Colonic mucosa (tissue), 4 donors: Measurements from ENCODE around the gene RANGRF. TPM values are rescaled to one million over a fixed set of nuclear protein-coding genes. Genes with fewer than 3 reads are reported as not detected.

Experiments used
- DNase-seq: peaks from one replicate; pipeline ENCODE4 v3.0.0-alpha.2; 2020
- H3K27ac ChIP-seq: fragments of 200-600 bp; one replicate; pipeline ENCODE4 v1.8.0; 2021
- H3K27me3 ChIP-seq: fragments of 200-600 bp; one replicate; pipeline ENCODE4 v1.8.0; 2021
- H3K36me3 ChIP-seq: fragments of 200-600 bp; one replicate; pipeline ENCODE4 v1.8.0; 2021
- H3K4me1 ChIP-seq: fragments of 200-600 bp; one replicate; pipeline ENCODE4 v1.8.0; 2021; ENCODE audit warnings: mild to moderate bottlenecking
- H3K4me3 ChIP-seq: fragments of 200-600 bp; one replicate; pipeline ENCODE4 v1.8.0; 2021
- H3K9ac ChIP-seq, 2 donors: one replicate each; pipeline ENCODE4 v1.7.0; 2013; ENCODE audit warnings: control low read depth in 2 of 2, low read depth in 2 of 2, low read length in 2 of 2
- H3K9me3 ChIP-seq: fragments of 200-600 bp; one replicate; pipeline ENCODE4 v1.8.0; 2021
- intact Hi-C: fragments of 100-400 bp; cut with DNase I; formaldehyde crosslinking; loops from one replicate; pipeline ENCODE4 v1.14.1; 2022
- total RNA-seq, 2 donors: library from RNA; stranded (reverse); fragmentation: NEBNext Ultra II Directional in 1 of 2; extraction: Animal tissue kit (Norgen Biotek cat#: 25700) in 1 of 2; gene quantifications; one replicate each; pipeline ENCODE4 v1.2.1, GENCODE V29; 2021
- TF ChIP-seq, protein P1 (sequence below): fragments of 200-600 bp; IDR thresholded peaks from one replicate; pipeline ENCODE4 v1.8.0; 2022; ENCODE audit warnings: antibody characterized with exemption, mild to moderate bottlenecking
- donor health status: healthy.
- donor health status: DM: no; HTN: no; CAD: no.
- donor health status: DM: no; HTN: no; CAD: no.

RANGRF gene, protein sequence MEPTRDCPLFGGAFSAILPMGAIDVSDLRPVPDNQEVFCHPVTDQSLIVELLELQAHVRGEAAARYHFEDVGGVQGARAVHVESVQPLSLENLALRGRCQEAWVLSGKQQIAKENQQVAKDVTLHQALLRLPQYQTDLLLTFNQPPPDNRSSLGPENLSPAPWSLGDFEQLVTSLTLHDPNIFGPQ
- 10 to 100 TPM; 16.8 to 26.5 TPM for total RNA-seq

DNA sequence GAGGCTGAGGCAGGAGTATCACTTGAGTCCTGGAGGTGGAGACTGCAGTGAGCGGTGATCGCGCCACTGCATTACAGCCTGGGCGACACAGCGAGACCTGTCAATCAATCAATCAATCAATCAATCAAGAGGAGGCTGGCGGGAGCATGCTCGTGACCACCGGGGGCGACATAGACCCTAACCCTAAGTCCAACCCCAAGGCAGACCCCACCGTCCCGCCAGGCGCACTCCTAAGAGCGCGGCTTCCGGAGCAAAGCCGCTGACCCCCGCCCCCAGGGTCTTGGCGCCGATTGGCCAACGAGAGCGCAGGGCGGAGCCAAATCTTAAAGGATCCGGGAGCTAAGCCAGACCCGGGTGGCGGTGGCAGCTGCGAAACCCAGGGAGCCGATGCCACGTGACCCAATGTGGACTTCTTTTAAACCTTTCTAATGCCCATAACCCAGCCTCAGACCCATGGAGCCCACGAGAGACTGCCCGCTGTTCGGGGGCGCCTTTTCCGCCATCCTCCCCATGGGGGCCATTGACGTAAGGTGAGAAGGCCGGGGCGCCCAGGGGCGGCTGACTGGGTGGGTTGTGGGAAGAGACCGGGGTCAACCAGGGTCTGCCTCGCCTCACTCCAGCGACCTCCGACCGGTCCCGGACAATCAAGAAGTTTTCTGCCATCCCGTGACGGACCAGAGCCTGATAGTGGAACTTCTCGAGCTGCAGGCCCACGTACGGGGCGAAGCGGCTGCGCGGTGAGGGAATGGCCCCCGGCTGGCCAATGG is at the start of gene RANGRF:
RANGRF (plus strand) TSS at position 335 of the 767 bp plus-strand sequence; CDS start at position 454, 119 bp downstream.
- TF ChIP-seq, protein P1, sequence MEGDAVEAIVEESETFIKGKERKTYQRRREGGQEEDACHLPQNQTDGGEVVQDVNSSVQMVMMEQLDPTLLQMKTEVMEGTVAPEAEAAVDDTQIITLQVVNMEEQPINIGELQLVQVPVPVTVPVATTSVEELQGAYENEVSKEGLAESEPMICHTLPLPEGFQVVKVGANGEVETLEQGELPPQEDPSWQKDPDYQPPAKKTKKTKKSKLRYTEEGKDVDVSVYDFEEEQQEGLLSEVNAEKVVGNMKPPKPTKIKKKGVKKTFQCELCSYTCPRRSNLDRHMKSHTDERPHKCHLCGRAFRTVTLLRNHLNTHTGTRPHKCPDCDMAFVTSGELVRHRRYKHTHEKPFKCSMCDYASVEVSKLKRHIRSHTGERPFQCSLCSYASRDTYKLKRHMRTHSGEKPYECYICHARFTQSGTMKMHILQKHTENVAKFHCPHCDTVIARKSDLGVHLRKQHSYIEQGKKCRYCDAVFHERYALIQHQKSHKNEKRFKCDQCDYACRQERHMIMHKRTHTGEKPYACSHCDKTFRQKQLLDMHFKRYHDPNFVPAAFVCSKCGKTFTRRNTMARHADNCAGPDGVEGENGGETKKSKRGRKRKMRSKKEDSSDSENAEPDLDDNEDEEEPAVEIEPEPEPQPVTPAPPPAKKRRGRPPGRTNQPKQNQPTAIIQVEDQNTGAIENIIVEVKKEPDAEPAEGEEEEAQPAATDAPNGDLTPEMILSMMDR, result no peak

DNA sequence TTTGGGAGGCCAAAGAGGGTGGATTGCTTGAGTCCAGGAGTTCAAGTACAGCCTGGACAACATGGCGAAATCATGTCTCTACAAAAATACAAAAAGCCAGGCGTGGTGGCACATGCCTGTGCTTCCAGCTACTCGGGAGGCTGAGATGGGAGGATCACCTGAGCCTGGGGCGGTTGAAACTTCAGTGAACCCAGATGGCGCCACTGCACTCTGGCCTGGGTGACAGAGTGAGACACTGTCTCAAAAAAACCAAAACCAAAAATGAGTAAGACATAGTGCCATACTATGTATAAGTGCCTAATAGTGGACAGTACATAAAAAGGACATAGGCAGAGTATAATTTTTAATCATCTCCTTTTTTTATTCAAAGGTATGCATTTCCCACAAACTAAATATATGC is 44.6 kb upstream of the RANGRF start:
- no peaks in the 10 kb centered on the region for H3K36me3 ChIP-seq
- no peak overlapping the region for H3K4me3 ChIP-seq
- H3K27ac ChIP-seq, result no peak overlapping the region
- H3K27me3 ChIP-seq, result no peaks in the 10 kb centered on the region
- DNase-seq, result no peak
- H3K9me3 ChIP-seq, result no peaks in the 10 kb centered on the region
- TF ChIP-seq, protein P1, result no peak
- intact Hi-C loops, result no loop called here
- H3K4me1 ChIP-seq, result no peaks in the 10 kb centered on the region
- H3K9ac ChIP-seq, result no peak overlapping the region

More for the DNA sequence above, at the start of gene RANGRF:
- H3K4me3 ChIP-seq, result peak within 1 kb of the TSS; percentile 50
- peak within 1 kb of the TSS; percentile 79 to 93 for H3K9ac ChIP-seq
- H3K27me3 ChIP-seq, result no peaks in the 10 kb centered on the region
- no peaks in the 10 kb centered on the region for H3K4me1 ChIP-seq
- peak within 1 kb of the TSS; percentile 66 for H3K27ac ChIP-seq
- no peaks in the 10 kb centered on the region for H3K36me3 ChIP-seq
- peak; percentile 95 for DNase-seq
- no peaks in the 10 kb centered on the region for H3K9me3 ChIP-seq
- intact Hi-C loops, result loop anchor here (5.0 kb wide), 1 partner anchor 36 kb away; no protein-coding TSS in a partner anchor

DNA sequence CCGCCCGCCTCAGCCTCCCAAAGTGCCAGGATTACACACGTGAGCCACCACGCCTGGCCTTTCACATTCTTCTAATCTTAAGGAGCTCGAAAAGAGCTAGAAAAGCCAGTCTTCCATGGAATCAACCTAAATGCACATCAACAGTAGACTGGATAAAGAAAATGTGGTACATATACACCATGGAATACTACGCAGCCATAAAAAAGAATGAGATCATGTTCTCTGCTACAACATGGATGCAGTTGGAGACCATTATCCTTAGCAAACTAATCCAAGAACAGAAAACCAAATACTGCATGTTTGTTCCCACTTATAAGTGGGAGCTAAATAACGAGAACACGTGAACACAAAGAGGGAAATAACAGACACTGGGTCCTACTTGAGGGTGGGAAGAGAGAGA is 43.7 kb upstream of the RANGRF start:
- no peaks in the 10 kb centered on the region for H3K27me3 ChIP-seq
- H3K27ac ChIP-seq, result no peak overlapping the region
- H3K4me3 ChIP-seq, result no peak overlapping the region
- intact Hi-C loops, result no loop called here
- H3K9ac ChIP-seq, result no peak overlapping the region
- H3K36me3 ChIP-seq, result no peaks in the 10 kb centered on the region
- TF ChIP-seq, protein P1, result no peak
- H3K4me1 ChIP-seq, result no peaks in the 10 kb centered on the region
- no peak for DNase-seq
- H3K9me3 ChIP-seq, result no peaks in the 10 kb centered on the region

DNA sequence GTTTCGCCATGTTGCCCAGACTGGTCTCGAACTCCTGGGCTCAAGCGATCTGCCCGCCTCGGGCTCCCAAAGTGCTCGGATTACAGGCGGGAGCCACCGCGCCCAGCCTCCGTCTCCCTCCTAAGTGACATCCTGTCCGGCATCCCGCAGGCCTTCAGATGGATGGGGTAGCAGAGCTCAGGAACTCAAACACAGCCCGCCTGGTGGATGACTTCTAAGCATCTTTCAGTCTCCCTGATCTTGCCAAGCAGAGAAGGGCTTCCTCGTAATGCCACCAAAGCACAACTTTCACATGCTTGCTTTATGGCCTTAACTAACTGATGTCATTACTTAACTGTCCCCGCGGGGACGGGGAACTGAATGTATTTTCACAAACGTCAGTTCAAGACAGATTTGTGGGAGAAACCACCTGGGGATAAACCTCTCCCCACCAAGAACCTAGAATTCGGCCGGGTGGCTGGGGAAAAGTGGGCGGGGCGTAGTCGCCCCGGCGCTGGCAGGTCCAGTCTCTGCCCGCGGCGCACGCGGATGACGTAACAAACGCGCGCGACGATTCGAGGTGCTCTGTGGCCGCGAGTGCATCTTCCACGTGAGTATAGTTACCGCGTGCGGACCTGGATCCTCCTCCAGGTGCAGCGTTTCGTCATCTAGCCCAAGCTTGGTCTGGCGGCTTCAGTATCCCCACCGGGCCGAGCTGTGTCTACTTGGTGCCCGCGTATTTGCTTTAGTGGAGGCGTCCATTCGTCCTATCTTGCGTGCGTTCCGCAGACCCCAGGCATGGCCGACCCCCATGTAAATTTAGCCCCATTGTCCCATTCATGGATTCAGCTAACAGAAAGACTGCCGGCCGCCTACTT is 39.5 kb upstream of the RANGRF start, which contains the start of gene PFAS:
PFAS (plus strand) TSS at position 539 of the 857 bp plus-strand sequence. CDS start 4,649 bp downstream, outside the sequence.
- Histone ChIP-seq H3K36me3 (no peaks in the 10 kb centered on the region), H3K4me1 (no peaks in the 10 kb centered on the region), H3K9me3 (no peaks in the 10 kb centered on the region), H3K27ac (peak within 1 kb of the TSS; percentile 98), H3K27me3 (no peaks in the 10 kb centered on the region), H3K4me3 (peak within 1 kb of the TSS; percentile 70), H3K9ac (peak within 1 kb of the TSS; percentile 63 to 71)
- intact Hi-C loops, result no loop called here
- DNase-seq, result peak; percentile 98
- TF ChIP-seq, protein P1, result no peak
